GM19328 (cell line): ENCODE measurements around the gene PYCR2.

Source experiments
- ATAC-seq: cut with Tn5 transposase; IDR thresholded peaks from one replicate; pipeline ENCODE4 v1.9.1; 2021; ENCODE audit warnings: mild to moderate bottlenecking, moderate library complexity; ENCODE audit not compliant: unreplicated experiment

Gene PYCR2

DNA sequence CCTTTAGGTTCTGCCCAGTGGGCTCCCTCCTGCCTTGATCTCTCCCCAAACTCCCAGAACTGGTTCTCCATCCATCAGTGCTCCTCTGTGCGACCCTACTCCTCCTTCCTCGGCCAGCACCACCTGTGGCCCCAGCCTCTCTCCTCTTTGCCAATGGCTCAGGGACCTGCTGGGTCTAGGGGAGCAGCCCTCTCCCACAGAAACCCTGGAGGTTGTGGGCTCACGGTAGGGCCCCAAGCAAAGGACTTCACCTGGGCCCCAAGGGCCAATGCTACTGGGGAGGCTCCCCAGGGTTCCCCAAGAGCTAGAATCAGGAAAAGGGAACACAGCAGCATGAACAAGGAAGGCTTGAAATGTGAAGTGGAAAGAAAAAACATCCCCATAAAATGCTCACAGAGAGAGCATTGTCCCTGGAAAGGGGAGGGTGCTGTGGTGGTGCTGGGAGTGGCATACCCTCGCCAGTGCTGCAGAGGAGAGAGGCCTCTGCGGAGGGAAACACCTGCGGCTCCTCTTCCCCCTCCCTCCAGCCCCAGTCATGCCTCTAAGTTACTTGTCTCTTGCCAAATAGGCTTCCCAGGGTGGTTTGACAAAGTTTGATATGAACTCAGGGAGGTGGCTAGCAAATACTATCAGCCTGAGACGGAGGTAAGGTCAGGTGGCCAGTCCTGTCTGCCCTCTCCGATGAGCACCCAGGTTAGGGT is 44.4 kb downstream of the PYCR2 start:
- ATAC-seq, result no peak

DNA sequence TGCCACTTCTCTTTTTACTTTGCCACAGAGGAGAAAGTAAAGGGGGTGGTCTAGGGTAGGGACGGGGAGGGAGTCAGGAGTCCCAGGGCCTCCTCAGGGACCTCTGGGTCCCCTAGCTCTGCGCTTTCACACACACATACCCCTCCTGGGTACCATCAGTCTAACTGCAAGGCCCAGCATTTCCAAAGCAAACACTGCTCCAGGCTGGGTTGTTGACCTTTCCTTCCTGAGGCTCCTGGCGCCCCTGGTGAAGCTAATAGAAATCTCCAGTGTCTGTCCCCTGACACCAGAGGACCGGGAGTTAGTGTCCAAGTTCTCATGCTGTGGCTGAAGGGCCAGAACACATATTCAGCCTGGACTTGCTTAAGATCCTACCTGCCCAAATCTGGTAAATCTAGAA is 45.8 kb downstream of the PYCR2 start:
- ATAC-seq, result no peak

DNA sequence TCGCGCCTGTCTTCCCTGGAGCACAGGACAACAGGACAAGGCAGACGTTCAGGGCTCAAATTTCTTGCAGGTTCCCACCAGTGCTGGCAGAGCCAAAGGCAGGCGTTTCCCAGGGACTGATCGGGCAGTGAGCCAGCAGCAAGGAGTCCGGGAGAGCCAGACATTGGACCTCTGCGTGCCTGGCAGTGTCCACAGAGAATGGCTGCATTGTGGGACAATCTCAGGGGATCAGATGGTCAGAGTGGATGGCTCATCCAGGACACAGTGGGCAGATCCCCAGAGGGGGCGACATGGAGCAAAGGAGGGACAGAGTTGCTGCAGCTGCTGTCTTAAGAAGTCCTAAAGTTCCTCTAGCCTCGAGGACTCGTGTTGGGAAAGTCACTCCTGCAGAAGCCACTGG is 46.5 kb downstream of the PYCR2 start:
- no peak for ATAC-seq

DNA sequence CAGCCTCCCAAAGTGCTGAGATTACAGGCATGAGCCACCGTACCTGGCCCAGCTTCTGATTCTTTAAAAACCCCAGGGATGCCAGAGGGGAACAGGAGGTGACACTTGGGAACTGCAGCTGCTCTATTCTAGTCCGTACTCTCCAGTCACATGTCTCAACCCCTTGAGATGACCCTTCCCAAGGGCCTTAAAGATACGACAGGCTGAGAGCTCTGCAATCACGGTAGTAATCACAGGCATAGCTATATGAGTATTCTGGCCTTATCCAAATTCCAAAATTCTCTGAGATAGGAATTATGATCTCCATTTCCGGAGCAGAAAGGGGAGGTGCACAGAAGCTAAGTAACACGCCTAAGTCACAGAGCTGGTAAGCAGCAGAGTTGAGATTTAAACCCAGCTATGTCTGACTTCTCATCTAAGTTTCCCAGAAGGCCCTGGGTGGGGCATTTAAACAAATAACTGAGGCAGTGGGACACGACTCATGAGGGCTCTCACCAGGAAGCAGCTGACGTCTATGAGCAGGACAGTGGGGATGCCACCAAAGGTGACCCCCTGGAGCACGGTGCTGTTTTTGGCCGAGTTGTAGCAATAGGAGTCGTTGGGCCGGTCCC is 47.0 kb downstream of the PYCR2 start:
- no peak for ATAC-seq

DNA sequence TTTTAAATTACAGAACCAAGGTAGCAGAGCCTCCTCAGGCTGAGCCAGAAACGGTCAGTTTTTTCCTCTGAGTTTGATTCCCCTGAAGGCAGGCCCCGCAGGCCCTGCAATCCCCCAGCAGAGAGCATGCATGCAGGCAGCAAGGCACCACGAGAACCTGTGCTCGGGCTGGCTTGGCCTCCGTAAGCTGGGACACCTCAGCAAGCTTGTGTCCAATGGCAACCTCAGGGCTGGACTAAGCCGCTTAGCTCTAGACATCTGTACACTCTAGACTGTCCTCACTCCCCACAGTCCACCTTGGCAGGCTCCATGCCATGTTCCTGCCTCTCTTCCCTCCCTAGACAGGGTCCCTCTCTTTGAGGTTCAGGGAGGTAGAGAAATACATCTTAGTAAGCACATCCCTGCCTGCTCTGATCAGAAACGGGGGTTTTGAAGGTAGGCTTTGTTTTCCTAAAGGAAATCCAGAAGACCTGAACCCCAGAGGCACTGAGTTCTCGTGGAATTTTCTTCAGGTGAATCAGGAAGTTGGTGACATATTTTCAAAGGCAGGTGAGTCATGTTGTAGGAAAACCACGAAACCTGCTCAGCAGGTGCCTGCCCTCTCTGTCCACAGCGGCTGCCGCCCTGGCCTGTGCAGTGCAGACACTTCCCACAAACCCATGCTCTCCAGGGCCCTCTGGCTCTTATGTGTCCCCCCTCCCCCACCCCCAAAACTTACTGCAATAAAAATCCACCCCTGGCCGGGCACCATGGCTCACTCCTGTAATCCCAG is 48.8 kb downstream of the PYCR2 start:
- no peak for ATAC-seq

DNA sequence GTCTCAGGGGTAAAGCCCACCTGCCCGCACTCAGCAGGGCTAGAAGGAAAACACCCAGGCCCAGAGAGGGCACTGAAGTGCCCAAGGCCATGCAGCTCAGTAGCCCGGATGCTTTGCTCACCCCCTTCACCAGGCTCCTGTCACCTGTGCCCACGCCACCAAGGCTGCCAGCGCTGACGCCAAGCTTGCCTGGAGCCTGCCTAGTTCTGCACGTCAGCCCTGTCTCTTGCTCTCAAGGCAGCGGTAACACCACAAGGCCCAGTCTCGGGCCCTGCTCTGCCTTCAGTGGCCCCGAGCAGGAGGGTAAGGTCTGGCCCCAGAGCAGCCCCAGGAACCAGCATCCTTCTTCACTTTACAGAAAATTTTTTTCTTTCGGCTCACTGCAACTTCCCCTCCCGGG is 49.6 kb downstream of the PYCR2 start:
- no peak for ATAC-seq

DNA sequence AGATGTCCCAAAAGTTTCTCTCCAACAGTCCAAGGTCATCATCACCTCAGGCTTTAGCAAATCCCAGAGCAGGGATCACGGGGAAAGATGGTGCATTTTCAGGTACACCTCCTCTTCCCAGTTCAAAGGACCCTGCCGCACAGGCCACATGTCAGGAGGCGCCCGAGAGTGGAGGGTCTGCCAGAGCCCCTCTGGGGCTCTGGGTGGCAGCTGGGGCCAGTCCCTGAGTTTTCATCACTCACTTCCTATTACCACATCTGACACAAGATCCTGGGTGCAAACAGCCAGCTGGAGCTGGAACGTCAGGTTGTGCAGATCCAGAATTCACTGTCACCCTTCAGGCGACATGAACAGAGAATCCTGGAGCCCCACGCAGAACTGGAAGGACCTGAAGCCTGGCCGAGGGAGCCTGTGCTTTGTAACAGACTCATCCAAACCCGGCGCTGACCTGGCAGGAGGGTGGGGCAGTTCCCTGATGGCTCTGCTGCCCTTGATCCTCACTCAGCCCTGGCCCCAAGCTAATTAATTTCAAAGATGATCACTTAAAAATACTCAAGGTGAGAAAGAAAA is 50.7 kb downstream of the PYCR2 start:
- ATAC-seq, result no peak

DNA sequence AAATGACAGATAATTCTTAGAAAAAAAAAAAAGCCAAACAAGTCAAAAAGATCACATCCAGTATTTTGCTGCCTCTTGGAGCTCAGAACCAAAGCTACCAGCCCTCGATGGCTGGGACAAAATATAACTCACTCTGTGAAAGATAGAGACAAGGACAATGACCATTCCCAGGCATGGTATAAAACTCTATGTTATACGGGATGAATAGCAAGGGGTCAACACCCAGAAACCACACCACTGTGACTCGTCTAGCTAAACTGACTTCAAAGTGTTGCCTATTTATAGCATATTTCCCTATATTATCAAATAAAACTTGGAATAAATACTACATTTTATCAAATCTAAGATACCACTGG is 52.0 kb downstream of the PYCR2 start:
- no peak for ATAC-seq

DNA sequence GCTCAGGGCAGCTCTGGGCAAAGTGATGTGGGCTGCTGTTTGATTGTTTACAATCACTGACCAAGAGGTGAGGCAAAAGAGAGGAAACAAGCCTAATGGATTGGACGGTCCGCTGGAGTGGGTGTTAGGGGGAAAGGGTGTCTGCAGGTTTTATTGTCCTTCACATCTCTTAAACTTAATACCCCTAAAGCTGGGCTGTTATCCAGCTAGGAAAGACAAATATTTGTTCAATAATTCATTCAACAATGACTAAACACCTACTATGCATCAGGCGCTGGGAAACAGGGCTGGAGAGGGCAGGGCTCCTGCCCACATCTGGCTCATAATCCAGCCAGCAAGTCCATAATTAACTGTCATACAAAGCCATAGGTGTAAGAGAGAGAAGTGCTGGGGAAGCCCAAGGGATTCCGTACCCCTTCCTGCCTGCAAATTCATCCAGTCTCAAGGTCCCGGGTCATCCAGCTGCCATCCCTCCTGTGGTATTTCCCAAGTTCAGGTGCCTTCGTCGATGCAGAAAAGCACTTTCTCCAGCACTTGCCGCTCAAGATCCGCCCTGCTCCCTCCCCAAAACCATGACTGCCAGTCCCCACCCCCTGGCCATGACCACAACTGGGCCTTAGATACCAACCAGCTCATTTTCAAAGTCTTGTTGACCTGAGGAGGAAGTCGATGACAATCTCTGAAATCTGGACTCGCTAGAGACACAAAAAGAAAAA is 52.5 kb downstream of the PYCR2 start:
- no peak for ATAC-seq

DNA sequence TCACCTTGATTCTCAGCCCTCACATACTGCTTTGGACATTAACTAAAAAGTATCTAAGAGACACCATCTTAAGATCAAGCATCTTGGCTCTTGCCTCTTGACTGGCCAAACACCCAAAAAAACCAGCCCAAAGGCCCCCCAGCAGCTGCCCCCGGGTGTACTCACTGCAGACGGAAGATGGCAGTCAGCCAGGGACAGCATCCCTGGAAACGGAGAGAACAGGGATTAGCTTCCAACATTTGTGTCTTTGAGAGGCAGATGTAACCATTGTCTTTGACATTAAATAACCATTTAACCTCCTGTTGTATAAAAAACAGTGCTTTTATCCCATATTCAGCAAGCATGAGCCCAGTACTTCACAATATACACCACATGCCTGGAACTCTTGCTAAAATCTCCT is 53.1 kb downstream of the PYCR2 start:
- ATAC-seq, result no peak
